GM12878 (cell line): Measurements from ENCODE around the gene DAPK2. TPM values are rescaled to one million over a fixed set of nuclear protein-coding genes. Genes with fewer than 3 reads are reported as not detected.

Experiments used
- ATAC-seq: fragments of 200-7000 bp; cut with Tn5 transposase; 3 replicates; pipeline ENCODE4 v1.9.1; 2020; ENCODE audit warnings: mild to moderate bottlenecking, moderate library complexity
- BruUV-seq: library from RNA; stranded (reverse); fragments of 400-500 nt; replicated peaks from 2 replicates; lab custom pipeline; 2021; lab: Mats Ljungman, UMichigan
- CTCF ChIA-PET: fragments of 300-600 bp; sonication (Branson Sonifier 250); formaldehyde crosslinking; extraction: SDS; loops from one replicate; lab custom pipeline; 2021; ENCODE audit warnings: inconsistent platforms; lab: Yijun Ruan, JAX
- POLR2A ChIA-PET: fragments of 350-600 bp; formaldehyde crosslinking; extraction: SDS; loops from one replicate; lab custom pipeline; 2021; ENCODE audit warnings: inconsistent platforms; lab: Charles Lee
- RAD21 ChIA-PET: fragments of 300-600 bp; sonication (Branson Sonifier 250); formaldehyde crosslinking; loops from one replicate; lab custom pipeline; 2023; ENCODE audit warnings: antibody characterized with exemption; ENCODE audit not compliant: unreplicated experiment; lab: Charles Lee
- SMC1A ChIA-PET: fragments of 300-600 bp; sonication (Branson Sonifier 250); formaldehyde crosslinking; loops from one replicate; lab custom pipeline; 2023; ENCODE audit not compliant: unreplicated experiment, uncharacterized antibody; lab: Charles Lee
- DNase-seq: peaks from one replicate; pipeline ENCODE4 v3.0.0-alpha.2; 2011; ENCODE audit warnings: low read depth, low spot score
- FAIRE-seq: peaks from 3 replicates; lab custom pipeline; 2011; peaks lifted over from hg19 to GRCh38; lab: Jason Lieb, UNC
- H2AFZ ChIP-seq: 2 replicates; pipeline ENCODE4 v1.6.0; 2011; ENCODE audit warnings: low read depth, low read length, control low read depth; ENCODE audit not compliant: control insufficient read depth
- H3K27ac ChIP-seq: 2 replicates; pipeline ENCODE4 v1.5.1; 2011; ENCODE audit warnings: control low read depth; ENCODE audit not compliant: control insufficient read depth, insufficient read depth
- H3K27me3 ChIP-seq, 2 experiments: replicated peaks in 1 of 2; 2 replicates each; pipeline versions ENCODE4 v1.6.0 to v1.6.1; 2011; ENCODE audit warnings: low read length in 1 of 2; ENCODE audit not compliant: control insufficient read depth in 2 of 2, insufficient read depth in 2 of 2
- H3K36me3 ChIP-seq, 2 experiments: 2 replicates each; pipeline ENCODE4 v1.5.1; 2011; ENCODE audit warnings: low read length in 1 of 2; ENCODE audit not compliant: control insufficient read depth in 2 of 2, insufficient read depth in 2 of 2
- H3K4me1 ChIP-seq: 2 replicates; pipeline ENCODE4 v1.6.1; 2011; ENCODE audit warnings: mild to moderate bottlenecking, low read length, moderate library complexity, mixed read lengths; ENCODE audit not compliant: control insufficient read depth, insufficient read depth
- H3K4me2 ChIP-seq: 2 replicates; pipeline ENCODE4 v1.6.0; 2011; ENCODE audit warnings: control low read depth; ENCODE audit not compliant: control insufficient read depth, insufficient read depth
- H3K4me3 ChIP-seq: fragments of 200-600 bp; sonication (generic); 2 replicates; pipeline ENCODE4 v1.5.1; 2016
- H3K79me2 ChIP-seq: 2 replicates; pipeline ENCODE4 v1.6.0; 2011; ENCODE audit warnings: low read length; ENCODE audit not compliant: control insufficient read depth, insufficient read depth
- H3K9ac ChIP-seq: 2 replicates; pipeline ENCODE4 v1.8.0; 2011; ENCODE audit warnings: low read length, control low read depth, mixed read lengths; ENCODE audit not compliant: control insufficient read depth, insufficient read depth
- H3K9me3 ChIP-seq: replicated peaks from 3 replicates; pipeline ENCODE4 v1.5.1; 2011; ENCODE audit warnings: mild to moderate bottlenecking, low read length; ENCODE audit not compliant: control insufficient read depth, insufficient read depth
- H4K20me1 ChIP-seq: 2 replicates; pipeline ENCODE4 v1.6.0; 2011; ENCODE audit not compliant: control insufficient read depth, insufficient read depth
- HDAC2 ChIP-seq: fragments of 200-600 bp; sonication (generic); IDR thresholded peaks from 2 replicates; pipeline ENCODE4 v1.6.1; 2017
- MEF2B ChIP-seq: fragments of 450-650 bp; IDR thresholded peaks from 2 replicates; pipeline ENCODE4 v1.6.1; 2018; ENCODE audit warnings: mild to moderate bottlenecking, moderate library complexity; ENCODE audit not compliant: partially characterized antibody, poor library complexity, severe bottlenecking
- PAX8 ChIP-seq: fragments of 450-650 bp; IDR thresholded peaks from 2 replicates; pipeline ENCODE4 v1.6.1; 2017; ENCODE audit warnings: mild to moderate bottlenecking, moderate library complexity
- POLR2AphosphoS5 ChIP-seq: IDR thresholded peaks from 2 replicates; pipeline ENCODE4 v1.6.1; 2011; ENCODE audit warnings: mild to moderate bottlenecking, low read length, inconsistent platforms
- SMC3 ChIP-seq: IDR thresholded peaks from 2 replicates; pipeline ENCODE4 v1.6.1; 2011; ENCODE audit warnings: low read length, improper control_type of control experiment, borderline replicate concordance
- WGBS: methylation state at CpG from one replicate; pipeline ENCODE4 v1.1.6; 2016; ENCODE audit warnings: low lambda C conversion rate; ENCODE audit not compliant: insufficient replicate concordance, insufficient coverage; ENCODE audit errors: missing lambda C conversion rate; 5-methylcytosine and 5-hydroxymethylcytosine counted together
- in situ Hi-C: fragments of 300-500 bp; cut with MboI; formaldehyde crosslinking; loops from 9 replicates; pipeline ENCODE4 v1.14.3; 2018; ENCODE audit warnings: mixed read lengths
- intact Hi-C: fragments of 100-400 bp; cut with micrococcal nuclease; formaldehyde crosslinking; loops from one replicate; pipeline ENCODE4 v1.14.2; 2022; ENCODE audit not compliant: unreplicated experiment
- polyA plus RNA-seq, 11 experiments: library from polyadenylated mRNA; depleted of rRNA in 4 of 11; unstranded in 6 of 11; stranded (reverse) in 5 of 11; fragments of >200 nt; fragmentation: Nextera tagmentation in 4 of 11; fragmentation: Illumina TruSeq in 1 of 11; extraction: Ambion mirVana in 4 of 11; extraction: Trizol in 1 of 11; gene quantifications; 1 replicate in 1 of 11; 2 replicates in 10 of 11; pipeline versions ENCODE4 v1.2.1 to v1.2.3, GENCODE V29; 2011 to 2016; ENCODE audit warnings: inconsistent platforms in 2 of 11, missing spikeins in 2 of 11, low read depth in 1 of 11
- total RNA-seq, 4 experiments: library from RNA; depleted of rRNA in 3 of 4; stranded (reverse); fragments of >200 nt in 3 of 4; fragmentation: Illumina TruSeq in 1 of 4; extraction: Trizol in 1 of 4; gene quantifications; 2 replicates each; pipeline versions ENCODE4 v1.2.1 to v1.2.3, GENCODE V29; 2013 to 2021
- TF ChIP-seq, protein P1 (sequence below): fragments of 450-650 bp; formaldehyde crosslinking; IDR thresholded peaks from 2 replicates; pipeline ENCODE4 v1.4.0; 2020; ENCODE audit warnings: mild to moderate bottlenecking, moderate library complexity

DAPK2 gene
- total and polyA plus RNA-seq, 10 of the 15 experiments (the other 5 are each of a cell fraction or from before 2014, with no cell fraction given): 0.69 to 8.4 (median 4.1) TPM

DNA sequence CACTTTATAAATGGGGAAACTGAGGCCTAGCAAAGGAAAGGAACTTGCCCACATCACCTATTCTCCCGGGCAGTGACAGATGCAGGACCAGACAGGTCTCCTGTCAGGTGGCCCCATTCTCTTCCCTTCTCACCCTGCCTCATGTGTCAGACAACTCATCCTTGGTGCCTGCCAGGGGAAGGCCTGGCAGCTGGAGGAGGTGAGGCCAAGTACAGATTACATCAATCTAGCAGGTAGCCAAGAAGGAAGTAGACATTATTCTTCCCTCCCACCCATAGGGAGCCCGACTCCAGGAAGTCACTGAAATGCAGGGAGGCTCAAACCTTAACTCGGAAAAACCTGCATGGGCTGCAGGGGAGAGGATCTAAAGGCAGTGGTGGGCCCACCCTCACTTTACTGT, 39.6 kb downstream of the DAPK2 start:
- BruUV-seq: no TSS peak
- H3K27me3 ChIP-seq: no peaks in the 10 kb centered on the region
- no peak overlapping the region for H3K27ac ChIP-seq
- DNase-seq (no peak), FAIRE-seq (no peak), ATAC-seq (no peak)
- in situ Hi-C loops: no loop called here
- H3K9ac ChIP-seq: no peak overlapping the region
- SMC1A ChIA-PET: interaction anchor here (1.1 to 6.6 kb wide), 6 partner anchors 11 to 252 kb away, joined by 3 to 80 read pairs (median 3); partner anchors contain the start of gene DAPK2
- H3K4me1 ChIP-seq: peaks cover 32% of the 10 kb centered on the region
- no peak for TF ChIP-seq SMC3
- no peak for TF ChIP-seq HDAC2
- TF ChIP-seq POLR2AphosphoS5: no peak
- TF ChIP-seq, protein P1, sequence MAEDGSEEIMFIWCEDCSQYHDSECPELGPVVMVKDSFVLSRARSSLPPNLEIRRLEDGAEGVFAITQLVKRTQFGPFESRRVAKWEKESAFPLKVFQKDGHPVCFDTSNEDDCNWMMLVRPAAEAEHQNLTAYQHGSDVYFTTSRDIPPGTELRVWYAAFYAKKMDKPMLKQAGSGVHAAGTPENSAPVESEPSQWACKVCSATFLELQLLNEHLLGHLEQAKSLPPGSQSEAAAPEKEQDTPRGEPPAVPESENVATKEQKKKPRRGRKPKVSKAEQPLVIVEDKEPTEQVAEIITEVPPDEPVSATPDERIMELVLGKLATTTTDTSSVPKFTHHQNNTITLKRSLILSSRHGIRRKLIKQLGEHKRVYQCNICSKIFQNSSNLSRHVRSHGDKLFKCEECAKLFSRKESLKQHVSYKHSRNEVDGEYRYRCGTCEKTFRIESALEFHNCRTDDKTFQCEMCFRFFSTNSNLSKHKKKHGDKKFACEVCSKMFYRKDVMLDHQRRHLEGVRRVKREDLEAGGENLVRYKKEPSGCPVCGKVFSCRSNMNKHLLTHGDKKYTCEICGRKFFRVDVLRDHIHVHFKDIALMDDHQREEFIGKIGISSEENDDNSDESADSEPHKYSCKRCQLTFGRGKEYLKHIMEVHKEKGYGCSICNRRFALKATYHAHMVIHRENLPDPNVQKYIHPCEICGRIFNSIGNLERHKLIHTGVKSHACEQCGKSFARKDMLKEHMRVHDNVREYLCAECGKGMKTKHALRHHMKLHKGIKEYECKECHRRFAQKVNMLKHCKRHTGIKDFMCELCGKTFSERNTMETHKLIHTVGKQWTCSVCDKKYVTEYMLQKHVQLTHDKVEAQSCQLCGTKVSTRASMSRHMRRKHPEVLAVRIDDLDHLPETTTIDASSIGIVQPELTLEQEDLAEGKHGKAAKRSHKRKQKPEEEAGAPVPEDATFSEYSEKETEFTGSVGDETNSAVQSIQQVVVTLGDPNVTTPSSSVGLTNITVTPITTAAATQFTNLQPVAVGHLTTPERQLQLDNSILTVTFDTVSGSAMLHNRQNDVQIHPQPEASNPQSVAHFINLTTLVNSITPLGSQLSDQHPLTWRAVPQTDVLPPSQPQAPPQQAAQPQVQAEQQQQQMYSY: no peak
- TF ChIP-seq MEF2B: no peak
- no peak for TF ChIP-seq PAX8
- no peaks in the 10 kb centered on the region for H4K20me1 ChIP-seq
- no peak overlapping the region for H3K4me3 ChIP-seq
- H3K4me2 ChIP-seq: no peak overlapping the region
- H3K36me3 ChIP-seq: no peaks in the 10 kb centered on the region
- H3K79me2 ChIP-seq: peaks cover 3% of the 10 kb centered on the region
- H3K9me3 ChIP-seq: no peaks in the 10 kb centered on the region
- H2AFZ ChIP-seq: no peak overlapping the region
- POLR2A ChIA-PET: no interaction called here
- RAD21 ChIA-PET: interaction anchor here (1.0 to 2.0 kb wide), 3 partner anchors 15 to 38 kb away, joined by 3 to 4 read pairs (median 4); no protein-coding TSS in a partner anchor
- intact Hi-C loops: no loop called here
- WGBS: 77% methylated on average over 3 of the region's 3 CpGs
- CTCF ChIA-PET: interaction anchor here (1.2 to 1.3 kb wide), 2 partner anchors 22 to 113 kb away, joined by 3 to 5 read pairs; no protein-coding TSS in a partner anchor
